Upper lobe of right lung (tissue), 1 donor: Measurements from ENCODE around the gene SLC6A18. TPM values are rescaled to one million over a fixed set of nuclear protein-coding genes. Genes with fewer than 3 reads are reported as not detected.

Experiments used
- ATAC-seq: fragments of 200-7000 bp; cut with Tn5 transposase; one replicate; pipeline ENCODE4 v1.9.1; 2020; ENCODE audit warnings: mild to moderate bottlenecking, moderate library complexity
- DNase-seq: peaks from one replicate; pipeline ENCODE4 v3.0.0-alpha.2; 2020
- H3K27ac ChIP-seq: fragments of 200-600 bp; one replicate; pipeline ENCODE4 v1.8.0; 2022
- H3K27me3 ChIP-seq: fragments of 200-600 bp; one replicate; pipeline ENCODE4 v1.8.0; 2022; ENCODE audit warnings: mild to moderate bottlenecking
- H3K36me3 ChIP-seq: fragments of 200-600 bp; one replicate; pipeline ENCODE4 v1.8.0; 2022
- H3K4me1 ChIP-seq: fragments of 200-600 bp; one replicate; pipeline ENCODE4 v1.8.0; 2022
- H3K4me3 ChIP-seq: fragments of 200-600 bp; one replicate; pipeline ENCODE4 v1.8.0; 2022; ENCODE audit warnings: mild to moderate bottlenecking
- H3K9me3 ChIP-seq: fragments of 200-600 bp; one replicate; pipeline ENCODE4 v1.8.0; 2022
- intact Hi-C: fragments of 100-400 bp; cut with DNase I; formaldehyde crosslinking; loops from one replicate; pipeline ENCODE4 v1.11.0; 2022
- total RNA-seq: library from RNA; stranded (reverse); fragmentation: NEBNext Ultra II Directional; extraction: Animal tissue kit (Norgen Biotek cat#: 25700); gene quantifications from one replicate; pipeline ENCODE4 v1.2.1, GENCODE V29; 2021
- TF ChIP-seq, protein P1 (sequence below): fragments of 200-600 bp; IDR thresholded peaks from one replicate; pipeline ENCODE4 v1.8.0; 2022; ENCODE audit warnings: antibody characterized with exemption
- donor health status: DM: no; HTN: yes; CAD: no; lungs with severe emphysema.

SLC6A18 gene
- total RNA-seq, 1 donor from 2014 or later: not detected

DNA sequence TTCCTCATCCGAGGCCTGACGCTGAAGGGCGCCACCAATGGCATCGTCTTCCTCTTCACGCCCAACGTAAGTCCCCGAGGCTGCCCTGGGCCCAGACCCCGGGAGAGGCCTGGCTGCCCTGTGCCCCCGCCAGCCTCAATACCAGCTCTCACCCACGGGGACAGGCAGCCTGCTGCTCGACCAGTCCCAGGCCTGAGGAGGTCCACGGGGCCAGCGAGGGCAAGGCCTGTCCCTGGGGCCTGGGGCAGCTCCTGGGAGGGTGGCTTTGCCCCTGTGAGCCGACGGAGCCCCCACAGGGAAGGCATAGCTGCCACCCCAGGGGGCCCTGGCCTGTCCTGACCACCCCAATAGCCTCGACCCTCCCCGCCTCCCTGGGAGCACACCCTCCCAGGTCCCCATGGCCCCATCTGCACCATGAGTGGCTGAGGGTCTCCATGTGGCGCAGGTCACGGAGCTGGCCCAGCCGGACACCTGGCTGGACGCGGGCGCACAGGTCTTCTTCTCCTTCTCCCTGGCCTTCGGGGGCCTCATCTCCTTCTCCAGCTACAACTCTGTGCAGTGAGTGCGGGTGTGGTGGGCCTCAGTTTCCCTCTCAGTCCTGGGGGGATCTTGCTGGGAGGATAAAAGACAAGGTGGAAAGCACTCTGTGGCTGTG is 11.5 kb upstream of the SLC6A18 start:
- Histone ChIP-seq H3K4me1 (no peaks in the 10 kb centered on the region), H3K4me3 (no peak overlapping the region), H3K27me3 (peaks cover 3% of the 10 kb centered on the region), H3K9me3 (no peaks in the 10 kb centered on the region), H3K36me3 (no peaks in the 10 kb centered on the region), H3K27ac (no peak overlapping the region)
- intact Hi-C loops: no loop called here
- TF ChIP-seq, protein P1, sequence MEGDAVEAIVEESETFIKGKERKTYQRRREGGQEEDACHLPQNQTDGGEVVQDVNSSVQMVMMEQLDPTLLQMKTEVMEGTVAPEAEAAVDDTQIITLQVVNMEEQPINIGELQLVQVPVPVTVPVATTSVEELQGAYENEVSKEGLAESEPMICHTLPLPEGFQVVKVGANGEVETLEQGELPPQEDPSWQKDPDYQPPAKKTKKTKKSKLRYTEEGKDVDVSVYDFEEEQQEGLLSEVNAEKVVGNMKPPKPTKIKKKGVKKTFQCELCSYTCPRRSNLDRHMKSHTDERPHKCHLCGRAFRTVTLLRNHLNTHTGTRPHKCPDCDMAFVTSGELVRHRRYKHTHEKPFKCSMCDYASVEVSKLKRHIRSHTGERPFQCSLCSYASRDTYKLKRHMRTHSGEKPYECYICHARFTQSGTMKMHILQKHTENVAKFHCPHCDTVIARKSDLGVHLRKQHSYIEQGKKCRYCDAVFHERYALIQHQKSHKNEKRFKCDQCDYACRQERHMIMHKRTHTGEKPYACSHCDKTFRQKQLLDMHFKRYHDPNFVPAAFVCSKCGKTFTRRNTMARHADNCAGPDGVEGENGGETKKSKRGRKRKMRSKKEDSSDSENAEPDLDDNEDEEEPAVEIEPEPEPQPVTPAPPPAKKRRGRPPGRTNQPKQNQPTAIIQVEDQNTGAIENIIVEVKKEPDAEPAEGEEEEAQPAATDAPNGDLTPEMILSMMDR: no peak
- no peak for DNase-seq
- ATAC-seq: no peak

DNA sequence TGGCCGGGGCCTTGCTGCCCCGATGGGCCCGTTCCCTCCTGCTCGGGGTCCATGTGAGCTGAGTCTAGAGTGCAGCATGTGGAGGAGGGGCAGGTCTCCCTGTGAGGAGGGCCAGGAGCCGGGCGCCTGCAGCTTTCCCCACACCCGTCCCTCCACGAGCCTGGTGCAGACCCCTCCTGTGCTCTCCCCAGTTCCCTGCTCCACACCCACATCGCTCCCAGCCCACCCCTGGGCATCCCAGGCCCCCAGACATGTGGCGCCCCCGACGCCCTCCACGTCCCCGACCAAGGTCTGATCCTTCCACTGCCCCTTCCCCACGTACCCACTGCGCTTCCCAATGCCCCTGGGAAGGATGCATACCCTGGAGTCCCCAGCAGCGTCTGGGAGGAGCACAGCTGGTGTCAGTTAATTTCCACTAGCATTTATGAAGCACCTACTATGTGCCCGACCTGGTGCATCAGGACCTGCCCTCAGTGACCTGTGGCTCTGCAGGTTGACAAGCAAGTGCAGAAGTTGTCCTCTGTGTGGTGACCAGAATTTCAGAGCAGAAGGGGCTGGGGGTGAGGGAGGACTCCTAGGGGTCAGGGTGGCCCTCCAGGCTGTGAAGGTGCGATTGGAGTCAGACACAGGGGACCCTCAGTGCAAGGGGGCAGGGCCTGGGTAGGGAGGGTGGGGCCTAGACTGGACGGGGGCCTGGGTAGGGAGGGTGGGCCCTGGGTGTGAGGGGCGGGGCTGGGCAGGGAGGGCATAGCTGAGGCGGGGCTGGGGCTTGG is 10.8 kb upstream of the SLC6A18 start:
- intact Hi-C loops: no loop called here

DNA sequence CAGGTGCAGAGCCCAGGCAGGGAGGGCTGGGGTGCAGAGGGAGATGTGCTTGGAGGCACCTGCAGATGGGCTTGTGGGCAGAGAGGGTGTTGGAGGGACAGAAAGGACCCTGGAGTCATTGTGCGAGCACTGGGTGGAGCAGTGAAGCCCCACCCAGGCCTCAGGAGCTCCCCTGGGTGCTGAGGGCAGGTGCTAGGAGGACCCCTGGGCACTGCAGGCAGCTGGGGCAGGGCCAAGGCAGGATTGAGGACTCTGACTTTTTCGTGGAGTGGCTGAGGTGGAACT is 10.3 kb upstream of the SLC6A18 start:
- Histone ChIP-seq H3K27ac (no peak overlapping the region), H3K27me3 (peaks cover 3% of the 10 kb centered on the region), H3K36me3 (no peaks in the 10 kb centered on the region), H3K4me3 (no peak overlapping the region), H3K4me1 (no peaks in the 10 kb centered on the region), H3K9me3 (no peaks in the 10 kb centered on the region)
- ATAC-seq: no peak
- TF ChIP-seq, protein P1: no peak
- DNase-seq: no peak
- intact Hi-C loops: no loop called here

More for the DNA sequence above, 10.8 kb upstream of the SLC6A18 start:
- TF ChIP-seq, protein P1: no peak
- no peaks in the 10 kb centered on the region for H3K36me3 ChIP-seq
- DNase-seq: no peak
- no peaks in the 10 kb centered on the region for H3K9me3 ChIP-seq
- H3K4me3 ChIP-seq: no peak overlapping the region
- no peak overlapping the region for H3K27ac ChIP-seq
- H3K4me1 ChIP-seq: no peaks in the 10 kb centered on the region
- peaks cover 3% of the 10 kb centered on the region for H3K27me3 ChIP-seq
- no peak for ATAC-seq

DNA sequence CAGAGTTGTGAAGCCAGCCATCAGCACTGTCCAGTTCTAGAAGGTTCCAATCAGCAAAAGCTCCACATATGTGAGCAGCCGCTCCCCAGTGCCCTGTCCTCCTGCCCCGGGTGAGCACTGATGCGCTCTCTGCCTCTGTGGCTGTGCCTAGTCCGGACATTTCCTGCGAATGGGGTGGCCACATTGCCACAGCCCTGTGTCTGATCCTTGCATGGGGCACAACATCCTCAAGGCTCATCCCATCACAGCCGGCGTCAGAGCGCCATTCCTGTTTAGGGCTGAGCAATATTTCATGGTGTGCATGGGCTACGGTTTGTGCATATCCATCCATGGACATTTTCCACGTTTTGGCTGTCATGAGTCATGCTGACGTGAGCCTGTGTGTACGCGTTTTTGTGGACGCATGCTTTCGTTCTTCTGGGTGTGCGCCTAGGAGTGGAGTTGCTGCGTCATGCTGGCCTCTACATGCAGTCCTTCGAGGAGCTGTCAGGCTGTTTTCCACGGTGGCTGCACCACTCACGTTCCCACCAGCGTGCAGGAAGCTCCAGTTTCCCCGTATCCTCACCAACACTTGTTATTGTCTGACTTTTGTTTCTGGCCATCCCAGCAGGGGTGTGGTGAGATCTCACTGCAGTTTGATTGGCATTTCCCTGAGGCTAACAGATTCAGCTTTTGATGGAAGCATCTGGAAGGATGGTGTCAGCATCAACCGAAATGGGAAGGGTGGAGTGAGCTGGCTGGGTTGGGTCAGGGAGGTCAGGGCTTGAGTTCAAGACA is 9.7 kb upstream of the SLC6A18 start:
- Histone ChIP-seq H3K9me3 (no peaks in the 10 kb centered on the region), H3K27me3 (peaks cover 3% of the 10 kb centered on the region), H3K27ac (no peak overlapping the region), H3K4me3 (no peak overlapping the region), H3K4me1 (no peaks in the 10 kb centered on the region), H3K36me3 (no peaks in the 10 kb centered on the region)
- ATAC-seq (no peak), DNase-seq (no peak)
- intact Hi-C loops: no loop called here
- TF ChIP-seq, protein P1: no peak

DNA sequence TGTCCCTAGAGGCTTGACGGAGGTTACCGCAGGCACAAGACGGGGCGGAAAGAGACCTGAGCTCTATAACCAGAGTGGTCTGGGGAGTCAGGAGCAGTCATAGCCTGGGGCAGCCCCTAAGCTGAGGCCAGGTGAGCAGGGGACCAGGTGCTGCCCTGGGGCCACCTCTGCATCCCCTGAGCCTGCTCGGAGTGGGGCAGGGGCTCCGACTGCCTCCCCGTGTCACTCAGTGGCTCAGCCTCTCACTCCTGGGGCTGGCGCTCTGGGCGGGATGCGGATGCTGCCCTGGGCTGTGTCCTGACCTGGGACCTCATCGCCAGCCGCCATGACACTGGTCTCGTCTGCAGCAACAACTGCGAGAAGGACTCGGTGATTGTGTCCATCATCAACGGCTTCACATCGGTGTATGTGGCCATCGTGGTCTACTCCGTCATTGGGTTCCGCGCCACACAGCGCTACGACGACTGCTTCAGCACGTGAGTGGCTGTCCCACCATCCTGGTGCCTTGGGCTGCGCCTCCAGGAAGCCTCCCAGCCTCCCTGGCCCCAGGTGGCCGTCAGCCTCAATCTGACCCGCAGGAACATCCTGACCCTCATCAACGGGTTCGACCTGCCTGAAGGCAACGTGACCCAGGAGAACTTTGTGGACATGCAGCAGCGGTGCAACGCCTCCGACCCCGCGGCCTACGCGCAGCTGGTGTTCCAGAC is 8.8 kb upstream of the SLC6A18 start:
- intact Hi-C loops: no loop called here
- no peak overlapping the region for H3K4me3 ChIP-seq
- peaks cover 3% of the 10 kb centered on the region for H3K27me3 ChIP-seq
- no peak overlapping the region for H3K27ac ChIP-seq
- H3K36me3 ChIP-seq: no peaks in the 10 kb centered on the region
- H3K4me1 ChIP-seq: no peaks in the 10 kb centered on the region
- TF ChIP-seq, protein P1: no peak
- DNase-seq: no peak
- H3K9me3 ChIP-seq: no peaks in the 10 kb centered on the region
- no peak for ATAC-seq
